Osteoblast (primary cell): ENCODE measurements around the gene TYMS. TPM values are rescaled to one million over a fixed set of nuclear protein-coding genes. Genes with fewer than 3 reads are reported as not detected.

Source experiments
- DNase-seq: peaks from one replicate; pipeline ENCODE4 v3.0.0; 2011; ENCODE audit warnings: low spot score, mixed read lengths; ENCODE audit not compliant: insufficient read length; ENCODE audit errors: missing footprints
- H2AFZ ChIP-seq: 2 replicates; pipeline ENCODE4 v1.6.0; 2011; ENCODE audit warnings: mild to moderate bottlenecking, low read length
- H3K27ac ChIP-seq: 2 replicates; pipeline ENCODE4 v1.5.1; 2011; ENCODE audit warnings: mild to moderate bottlenecking, low read depth, low read length, moderate library complexity
- H3K27me3 ChIP-seq: 2 replicates; pipeline ENCODE4 v1.6.0; 2012; ENCODE audit warnings: mild to moderate bottlenecking, control low read depth, inconsistent platforms, low read length, moderate library complexity; ENCODE audit not compliant: insufficient read depth
- H3K36me3 ChIP-seq: 2 replicates; pipeline ENCODE4 v1.5.1; 2011; ENCODE audit warnings: mild to moderate bottlenecking, low read length, control low read depth, moderate library complexity; ENCODE audit not compliant: insufficient read depth
- H3K4me1 ChIP-seq: 2 replicates; pipeline ENCODE4 v1.5.1; 2011; ENCODE audit warnings: mild to moderate bottlenecking, low read length, control low read depth, moderate library complexity; ENCODE audit not compliant: insufficient read depth
- H3K4me2 ChIP-seq: 2 replicates; pipeline ENCODE4 v1.6.0; 2011; ENCODE audit warnings: mild to moderate bottlenecking, low read length; ENCODE audit not compliant: insufficient read depth
- H3K4me3 ChIP-seq: fragments of 200-600 bp; sonication (generic); 3 replicates; pipeline ENCODE4 v1.5.1; 2012; ENCODE audit warnings: mild to moderate bottlenecking, low read length, inconsistent platforms; ENCODE audit not compliant: insufficient read depth
- H3K79me2 ChIP-seq: 2 replicates; pipeline ENCODE4 v1.6.0; 2012; ENCODE audit warnings: mild to moderate bottlenecking, low read length, control low read depth, inconsistent platforms; ENCODE audit not compliant: insufficient read depth
- H3K9me3 ChIP-seq: 2 replicates; pipeline ENCODE4 v1.5.1; 2011; ENCODE audit warnings: low read depth, low read length, control low read depth
- H4K20me1 ChIP-seq: 2 replicates; pipeline ENCODE4 v1.6.0; 2012; ENCODE audit warnings: mild to moderate bottlenecking, low read length, control low read depth; ENCODE audit not compliant: insufficient read depth
- total RNA-seq: library from RNA; depleted of rRNA; stranded (reverse); fragments of >200 nt; gene quantifications from 2 replicates; pipeline ENCODE4 v1.2.3, GENCODE V29; 2012
- TF ChIP-seq, protein P1 (sequence below): IDR thresholded peaks from 2 replicates; pipeline ENCODE4 v1.5.1; 2011; ENCODE audit warnings: mild to moderate bottlenecking, low read depth, low read length, moderate library complexity; ENCODE audit errors: extremely low read depth

TYMS gene
- total RNA-seq, 1 donor = 4.7 TPM

DNA sequence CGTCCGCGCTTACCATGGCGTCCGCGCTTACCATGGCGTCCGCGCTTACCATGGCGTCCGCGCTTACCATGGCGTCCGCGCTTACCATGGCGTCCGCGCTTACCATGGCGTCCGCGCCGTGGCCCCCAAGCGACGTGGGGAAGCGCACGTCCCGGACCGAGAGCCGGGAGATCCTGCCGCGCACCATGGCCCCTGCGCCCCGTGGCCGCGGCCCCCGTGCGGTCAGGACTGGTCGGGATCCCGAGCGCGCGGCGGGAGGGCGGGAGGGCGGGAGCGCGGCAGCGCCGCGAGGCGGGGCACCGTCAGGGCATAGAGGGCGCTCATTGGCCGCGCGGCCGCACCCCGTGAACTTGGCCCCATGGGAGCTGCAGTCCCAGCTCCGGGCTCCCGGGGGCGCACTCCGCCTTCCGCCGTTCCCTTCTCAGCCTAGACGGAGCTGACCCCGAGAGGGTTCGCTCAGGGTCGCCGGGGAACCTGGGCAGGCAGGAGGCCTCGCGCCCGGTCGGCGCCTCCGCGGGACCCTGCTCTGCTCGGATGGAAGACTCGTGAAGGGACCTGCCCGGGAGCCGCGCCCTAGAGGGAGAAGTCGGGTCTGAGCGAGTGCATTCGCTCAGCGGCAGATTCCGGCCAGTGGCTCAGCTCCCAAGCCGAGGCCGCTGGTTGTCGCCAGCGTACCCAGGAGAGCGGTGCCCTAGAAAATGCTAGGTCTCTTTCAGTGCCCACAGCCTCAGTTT, 55.1 kb downstream of the TYMS start, which contains the start of gene ENOSF1:
ENOSF1 (minus strand) TSS at position 230 of the 734 bp plus-strand sequence; CDS start at position 187, 43 bp downstream.
- Histone ChIP-seq H3K36me3 (peaks cover 6% of the 10 kb centered on the region), H3K4me3 (peak within 1 kb of the TSS; percentile 78), H3K4me1 (peaks cover 22% of the 10 kb centered on the region), H4K20me1 (peaks cover 8% of the 10 kb centered on the region), H3K79me2 (peaks cover 36% of the 10 kb centered on the region), H3K27me3 (no peaks in the 10 kb centered on the region), H3K9me3 (no peaks in the 10 kb centered on the region), H3K27ac (peak within 1 kb of the TSS; percentile 94), H3K4me2 (peak within 1 kb of the TSS; percentile 98), H2AFZ (peak within 1 kb of the TSS; percentile 82)
- TF ChIP-seq, protein P1, sequence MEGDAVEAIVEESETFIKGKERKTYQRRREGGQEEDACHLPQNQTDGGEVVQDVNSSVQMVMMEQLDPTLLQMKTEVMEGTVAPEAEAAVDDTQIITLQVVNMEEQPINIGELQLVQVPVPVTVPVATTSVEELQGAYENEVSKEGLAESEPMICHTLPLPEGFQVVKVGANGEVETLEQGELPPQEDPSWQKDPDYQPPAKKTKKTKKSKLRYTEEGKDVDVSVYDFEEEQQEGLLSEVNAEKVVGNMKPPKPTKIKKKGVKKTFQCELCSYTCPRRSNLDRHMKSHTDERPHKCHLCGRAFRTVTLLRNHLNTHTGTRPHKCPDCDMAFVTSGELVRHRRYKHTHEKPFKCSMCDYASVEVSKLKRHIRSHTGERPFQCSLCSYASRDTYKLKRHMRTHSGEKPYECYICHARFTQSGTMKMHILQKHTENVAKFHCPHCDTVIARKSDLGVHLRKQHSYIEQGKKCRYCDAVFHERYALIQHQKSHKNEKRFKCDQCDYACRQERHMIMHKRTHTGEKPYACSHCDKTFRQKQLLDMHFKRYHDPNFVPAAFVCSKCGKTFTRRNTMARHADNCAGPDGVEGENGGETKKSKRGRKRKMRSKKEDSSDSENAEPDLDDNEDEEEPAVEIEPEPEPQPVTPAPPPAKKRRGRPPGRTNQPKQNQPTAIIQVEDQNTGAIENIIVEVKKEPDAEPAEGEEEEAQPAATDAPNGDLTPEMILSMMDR = peak; percentile 54
- peak; percentile 97 for DNase-seq

DNA sequence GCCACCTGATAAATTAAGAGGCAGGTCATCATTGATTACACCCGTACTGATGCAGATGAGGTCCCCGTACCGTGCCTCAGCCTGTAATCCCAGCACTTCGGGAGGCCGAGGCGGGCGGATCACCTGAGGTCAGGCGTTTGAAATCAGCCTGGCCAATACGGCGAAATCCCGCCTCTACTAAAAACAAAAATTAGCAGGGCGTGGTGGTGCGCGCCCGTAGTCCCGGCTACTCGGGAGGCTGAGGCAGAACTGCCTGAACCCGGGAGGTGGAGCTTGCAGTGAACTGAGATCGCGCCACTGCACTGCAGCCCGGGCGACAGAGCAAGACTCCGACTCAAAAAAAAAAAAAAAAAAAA, 55.7 kb downstream of the TYMS start:
- Histone ChIP-seq H3K36me3 (peaks cover 6% of the 10 kb centered on the region), H3K79me2 (peaks cover 34% of the 10 kb centered on the region), H3K4me2 (peak overlapping the region; percentile 75), H3K27me3 (no peaks in the 10 kb centered on the region), H4K20me1 (peaks cover 8% of the 10 kb centered on the region), H3K9me3 (no peaks in the 10 kb centered on the region), H3K4me1 (peaks cover 22% of the 10 kb centered on the region), H3K27ac (peak overlapping the region; percentile 69), H3K4me3 (peak overlapping the region; percentile 78), H2AFZ (peak overlapping the region; percentile 82)
- TF ChIP-seq, protein P1 = no peak
- DNase-seq = no peak

DNA sequence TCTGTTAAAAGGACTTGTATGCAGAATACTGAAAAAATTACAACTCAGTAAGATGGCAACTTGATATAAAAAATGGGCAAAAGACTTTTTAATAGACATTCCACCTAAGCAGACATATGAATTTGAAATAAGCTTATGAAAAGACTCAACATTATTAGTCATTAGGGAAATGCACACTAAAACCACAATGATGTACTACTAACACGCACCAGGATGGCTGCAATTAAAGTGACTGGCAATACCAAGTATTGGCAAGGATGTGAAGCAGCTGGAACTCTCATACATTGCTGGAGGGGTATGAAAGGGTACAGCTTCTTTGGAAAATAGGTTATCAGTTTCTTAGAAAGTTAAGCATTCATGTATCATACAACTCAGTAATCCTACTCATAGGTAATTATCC, 58.2 kb downstream of the TYMS start:
- TF ChIP-seq, protein P1 = no peak
- no peak for DNase-seq
- H3K4me3 ChIP-seq = no peak overlapping the region
- no peaks in the 10 kb centered on the region for H3K36me3 ChIP-seq
- H3K4me2 ChIP-seq = peak overlapping the region; percentile 5
- no peak overlapping the region for H2AFZ ChIP-seq
- H3K4me1 ChIP-seq = peaks cover 22% of the 10 kb centered on the region
- H3K9me3 ChIP-seq = no peaks in the 10 kb centered on the region
- H3K79me2 ChIP-seq = peaks cover 9% of the 10 kb centered on the region
- H3K27me3 ChIP-seq = no peaks in the 10 kb centered on the region
- peak overlapping the region; percentile 72 for H3K27ac ChIP-seq
- H4K20me1 ChIP-seq = peaks cover 1% of the 10 kb centered on the region

- H4K20me1 ChIP-seq = no peaks in the 10 kb centered on the region
- no peaks in the 10 kb centered on the region for H3K27me3 ChIP-seq
- no peaks in the 10 kb centered on the region for H3K79me2 ChIP-seq
- no peak overlapping the region for H3K4me2 ChIP-seq
- TF ChIP-seq, protein P1 = no peak
- H3K36me3 ChIP-seq = no peaks in the 10 kb centered on the region
- no peak overlapping the region for H3K27ac ChIP-seq
- H3K9me3 ChIP-seq = no peaks in the 10 kb centered on the region
- no peak overlapping the region for H3K4me3 ChIP-seq
- no peak for DNase-seq
- H3K4me1 ChIP-seq = peaks cover 17% of the 10 kb centered on the region
- no peak overlapping the region for H2AFZ ChIP-seq
These were observed 59.5 kb downstream of the TYMS start for GRCh38 chr18:717003-717402.

Other genes starting within 250 kb of the TYMS start
- gene COLEC12, start 157.0 kb upstream of the TYMS start, total RNA-seq = 38.0 and 56.9 TPM in 2 replicates
- gene CETN1, start 77.3 kb upstream of the TYMS start, total RNA-seq = not detected in 2 replicates
- gene CLUL1, start 60.7 kb upstream of the TYMS start, total RNA-seq = 0.72 TPM in 1 of 2 replicates, not detected in the other
- gene ENOSF1, start 55.0 kb downstream of the TYMS start, total RNA-seq = 47.0 and 56.3 TPM in 2 replicates
- gene YES1, start 154.6 kb downstream of the TYMS start, total RNA-seq = 97.5 and 99.5 TPM in 2 replicates
- not detected in 2 replicates for gene ADCYAP1, start 247.2 kb downstream of the TYMS start, total RNA-seq